NCI-H2196 treated with DMSO at 0.1 percent for 48 hours (cell line): ENCODE results near the gene C11orf97.

Experiments
- DNase-seq: peaks from one replicate; lab custom pipeline; 2025; ENCODE audit not compliant: unreplicated experiment; lab: John Stamatoyannopoulos, UW

C11orf97 gene

DNA sequence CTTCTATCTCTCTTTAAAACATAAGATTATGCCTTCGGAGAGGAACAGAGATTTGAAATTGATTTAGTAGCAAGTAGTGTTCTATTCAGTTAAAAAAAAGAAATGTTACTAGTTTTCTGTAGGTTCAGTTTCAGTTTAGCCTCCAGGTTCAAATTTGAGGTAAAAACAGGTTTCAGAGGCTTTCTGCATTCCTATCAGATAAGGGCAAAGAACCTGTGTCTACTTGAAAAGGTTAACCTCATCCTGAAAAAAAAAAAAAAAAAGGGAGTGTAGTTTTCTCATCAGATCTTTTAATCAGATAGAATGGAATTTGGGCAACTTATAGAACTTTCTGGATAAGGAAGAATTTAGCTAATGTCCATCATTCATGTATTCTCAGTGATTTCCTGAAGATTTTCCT, 12.1 kb downstream of the C11orf97 start:
- DNase-seq, result no peak

- no peak for DNase-seq
Measured at GRCh38 chr11:94525546-94526324, 13.5 kb downstream of the C11orf97 start.

DNA sequence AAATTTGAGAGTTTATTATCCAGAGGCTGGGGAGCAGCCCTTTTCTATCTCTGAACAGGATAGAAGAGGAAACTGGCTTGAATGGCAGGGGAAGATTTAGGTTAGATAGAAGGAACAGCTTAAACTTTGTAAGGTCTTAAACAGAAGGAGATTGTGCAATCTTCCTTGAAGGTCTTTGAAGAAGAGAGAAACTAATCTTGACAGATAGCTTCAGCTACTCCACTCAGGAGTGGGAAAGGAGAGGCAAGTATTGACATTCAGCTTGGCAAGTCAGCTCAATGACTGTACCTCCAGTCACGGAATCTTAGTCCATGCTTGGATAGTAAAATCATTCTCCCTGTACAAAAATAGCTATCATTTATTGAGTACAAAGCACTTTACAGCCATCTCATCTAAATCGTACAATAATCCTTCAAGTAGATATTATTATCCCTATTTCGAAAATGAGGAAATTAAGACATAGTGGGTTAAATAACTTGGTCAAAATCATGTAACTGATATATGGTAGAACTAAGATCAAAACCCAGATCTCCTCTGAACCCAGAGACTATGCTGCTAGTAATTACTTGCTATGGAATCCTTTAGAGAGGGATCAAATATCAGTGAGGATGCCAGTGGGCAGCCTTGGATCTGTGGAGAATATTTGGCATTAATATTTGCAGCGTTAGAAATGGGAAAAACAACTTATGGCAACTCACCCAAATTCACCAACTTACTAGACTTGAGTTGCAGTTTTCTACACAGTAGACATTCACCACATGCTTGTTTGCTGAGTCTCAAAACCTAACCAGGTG, 14.6 kb downstream of the C11orf97 start:
- no peak for DNase-seq

GRCh38 chr11:94528551-94528950, 16.3 kb downstream of the C11orf97 start:
- no peak for DNase-seq

- DNase-seq, result no peak
Measured at GRCh38 chr11:94532211-94532610, 19.9 kb downstream of the C11orf97 start.

- no peak for DNase-seq
Measured at GRCh38 chr11:94533206-94533605, 20.9 kb downstream of the C11orf97 start.

DNA sequence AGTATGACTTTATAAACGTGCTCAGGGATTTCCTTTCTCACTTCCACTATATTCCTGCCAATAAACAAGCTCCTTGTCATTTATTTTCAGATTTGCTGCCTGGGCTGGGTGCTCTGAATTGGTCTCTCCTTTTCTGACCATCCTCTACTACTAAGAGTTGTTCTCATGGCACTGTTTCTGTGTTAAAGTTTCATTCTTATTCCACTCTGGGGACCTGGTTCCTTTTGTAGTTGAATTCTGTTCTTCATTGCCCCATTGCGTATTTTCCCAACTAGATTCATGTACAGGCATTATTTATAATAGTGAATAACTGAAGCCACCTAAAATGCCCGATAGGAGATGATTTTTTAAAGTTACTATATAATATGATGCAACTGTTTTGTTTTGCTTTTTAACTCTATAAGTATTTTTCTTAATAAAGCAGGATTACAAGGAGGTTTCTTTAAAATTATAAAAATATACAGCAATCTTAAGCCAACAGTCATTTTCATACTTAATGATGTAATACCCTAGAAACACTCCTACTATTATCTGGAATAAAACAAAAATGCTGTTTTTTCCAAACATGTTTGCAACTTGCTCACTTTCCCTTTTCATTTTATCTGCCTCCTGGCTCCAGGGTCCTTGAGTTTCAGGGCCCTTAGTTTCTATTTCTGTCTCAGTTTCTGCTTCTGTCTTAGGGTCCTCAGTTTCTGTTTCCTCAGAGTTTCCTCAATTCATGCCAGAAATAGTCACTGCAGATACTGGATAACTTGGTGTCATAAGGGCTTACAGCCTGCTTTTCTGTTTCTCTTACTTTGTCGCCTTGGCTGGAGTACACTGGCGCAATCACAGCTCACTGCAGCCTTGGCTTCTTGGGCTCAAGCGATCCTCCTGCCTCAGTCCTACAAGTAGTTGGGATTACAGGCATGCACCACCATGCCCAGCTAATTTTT, 21.7 kb downstream of the C11orf97 start:
- DNase-seq, result no peak

- no peak for DNase-seq
Measured at GRCh38 chr11:94536386-94536785, 24.1 kb downstream of the C11orf97 start.

- DNase-seq, result no peak
Measured at GRCh38 chr11:94537031-94537600, 24.9 kb downstream of the C11orf97 start.

- no peak for DNase-seq
Measured at GRCh38 chr11:94539420-94539819, 27.2 kb downstream of the C11orf97 start.

DNA sequence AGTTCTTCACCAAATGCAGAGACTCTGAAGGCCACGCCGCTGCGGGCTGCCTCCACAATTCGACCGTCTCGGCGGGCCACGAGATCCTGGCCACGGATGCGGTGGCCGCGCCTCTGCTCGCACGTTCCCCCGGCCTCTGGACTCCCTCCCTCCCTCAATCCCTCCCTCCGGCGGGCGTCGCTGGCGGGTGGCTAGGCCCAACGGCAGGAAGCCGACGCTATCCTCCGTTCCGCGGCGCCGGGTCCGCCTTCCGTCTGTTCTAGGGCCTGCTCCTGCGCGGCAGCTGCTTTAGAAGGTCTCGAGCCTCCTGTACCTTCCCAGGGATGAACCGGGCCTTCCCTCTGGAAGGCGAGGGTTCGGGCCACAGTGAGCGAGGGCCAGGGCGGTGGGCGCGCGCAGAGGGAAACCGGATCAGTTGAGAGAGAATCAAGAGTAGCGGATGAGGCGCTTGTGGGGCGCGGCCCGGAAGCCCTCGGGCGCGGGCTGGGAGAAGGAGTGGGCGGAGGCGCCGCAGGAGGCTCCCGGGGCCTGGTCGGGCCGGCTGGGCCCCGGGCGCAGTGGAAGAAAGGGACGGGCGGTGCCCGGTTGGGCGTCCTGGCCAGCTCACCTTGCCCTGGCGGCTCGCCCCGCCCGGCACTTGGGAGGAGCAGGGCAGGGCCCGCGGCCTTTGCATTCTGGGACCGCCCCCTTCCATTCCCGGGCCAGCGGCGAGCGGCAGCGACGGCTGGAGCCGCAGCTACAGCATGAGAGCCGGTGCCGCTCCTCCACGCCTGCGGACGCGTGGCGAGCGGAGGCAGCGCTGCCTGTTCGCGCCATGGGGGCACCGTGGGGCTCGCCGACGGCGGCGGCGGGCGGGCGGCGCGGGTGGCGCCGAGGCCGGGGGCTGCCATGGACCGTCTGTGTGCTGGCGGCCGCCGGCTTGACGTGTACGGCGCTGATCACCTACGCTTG, 31.7 kb downstream of the C11orf97 start, which contains the start of gene FUT4:
FUT4 (plus strand) TSS at position 227 of the 951 bp plus-strand sequence; CDS start at position 440, 213 bp downstream.
- DNase-seq, result peak; percentile 77

GRCh38 chr11:94544646-94545263, 32.5 kb downstream of the C11orf97 start:
- no peak for DNase-seq

DNA sequence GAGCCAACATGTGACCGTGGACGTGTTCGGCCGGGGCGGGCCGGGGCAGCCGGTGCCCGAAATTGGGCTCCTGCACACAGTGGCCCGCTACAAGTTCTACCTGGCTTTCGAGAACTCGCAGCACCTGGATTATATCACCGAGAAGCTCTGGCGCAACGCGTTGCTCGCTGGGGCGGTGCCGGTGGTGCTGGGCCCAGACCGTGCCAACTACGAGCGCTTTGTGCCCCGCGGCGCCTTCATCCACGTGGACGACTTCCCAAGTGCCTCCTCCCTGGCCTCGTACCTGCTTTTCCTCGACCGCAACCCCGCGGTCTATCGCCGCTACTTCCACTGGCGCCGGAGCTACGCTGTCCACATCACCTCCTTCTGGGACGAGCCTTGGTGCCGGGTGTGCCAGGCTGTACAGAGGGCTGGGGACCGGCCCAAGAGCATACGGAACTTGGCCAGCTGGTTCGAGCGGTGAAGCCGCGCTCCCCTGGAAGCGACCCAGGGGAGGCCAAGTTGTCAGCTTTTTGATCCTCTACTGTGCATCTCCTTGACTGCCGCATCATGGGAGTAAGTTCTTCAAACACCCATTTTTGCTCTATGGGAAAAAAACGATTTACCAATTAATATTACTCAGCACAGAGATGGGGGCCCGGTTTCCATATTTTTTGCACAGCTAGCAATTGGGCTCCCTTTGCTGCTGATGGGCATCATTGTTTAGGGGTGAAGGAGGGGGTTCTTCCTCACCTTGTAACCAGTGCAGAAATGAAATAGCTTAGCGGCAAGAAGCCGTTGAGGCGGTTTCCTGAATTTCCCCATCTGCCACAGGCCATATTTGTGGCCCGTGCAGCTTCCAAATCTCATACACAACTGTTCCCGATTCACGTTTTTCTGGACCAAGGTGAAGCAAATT, 33.3 kb downstream of the C11orf97 start:
- no peak for DNase-seq

DNA sequence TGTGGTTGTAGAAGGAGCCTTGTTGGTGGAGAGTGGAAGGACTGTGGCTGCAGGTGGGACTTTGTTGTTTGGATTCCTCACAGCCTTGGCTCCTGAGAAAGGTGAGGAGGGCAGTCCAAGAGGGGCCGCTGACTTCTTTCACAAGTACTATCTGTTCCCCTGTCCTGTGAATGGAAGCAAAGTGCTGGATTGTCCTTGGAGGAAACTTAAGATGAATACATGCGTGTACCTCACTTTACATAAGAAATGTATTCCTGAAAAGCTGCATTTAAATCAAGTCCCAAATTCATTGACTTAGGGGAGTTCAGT, 33.9 kb downstream of the C11orf97 start:
- DNase-seq, result no peak

- DNase-seq, result no peak
Measured at GRCh38 chr11:94546886-94547285, 34.6 kb downstream of the C11orf97 start.

DNA sequence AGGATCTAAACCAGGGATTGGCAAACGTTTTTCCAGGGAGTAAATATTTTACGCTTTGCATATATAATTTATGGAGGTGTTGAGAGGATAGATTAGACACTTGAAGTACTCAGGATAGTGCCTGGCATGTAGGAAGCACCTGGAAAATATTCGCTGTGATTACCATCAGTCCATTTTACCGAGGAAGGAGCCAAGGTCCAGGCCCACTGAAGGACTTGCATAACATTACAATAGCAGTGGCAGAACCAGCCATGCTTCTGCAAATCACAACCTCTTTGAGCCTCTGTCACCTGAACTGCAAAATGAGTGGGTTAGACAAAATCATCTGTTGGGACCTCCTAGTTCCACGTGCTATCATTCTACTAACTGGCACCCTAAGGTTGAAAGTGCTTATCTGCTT, 36.9 kb downstream of the C11orf97 start:
- no peak for DNase-seq

DNA sequence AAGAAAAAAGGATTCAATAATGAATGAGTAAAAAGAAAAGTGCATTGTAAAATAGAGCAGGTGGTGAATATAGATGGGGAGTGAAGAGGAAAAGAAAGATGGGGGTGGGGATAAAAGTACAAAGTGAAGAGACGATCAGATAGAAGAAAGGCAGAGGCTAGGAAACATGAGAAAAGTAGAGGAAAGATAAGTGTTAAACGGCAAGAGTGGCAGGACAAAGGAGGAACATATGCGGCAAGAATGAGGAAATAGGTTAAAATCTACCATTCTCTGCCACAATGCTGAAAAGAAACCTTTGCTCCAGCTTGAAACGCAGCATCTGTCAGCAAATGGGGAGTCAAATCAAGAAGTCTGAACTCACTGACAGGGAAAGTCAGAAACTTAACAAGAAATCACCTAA, 38.3 kb downstream of the C11orf97 start:
- DNase-seq, result no peak

- peak; percentile 16 for DNase-seq
Measured at GRCh38 chr11:94553938-94554337, 41.7 kb downstream of the C11orf97 start.
